ENCODE measurements around the gene IQSEC1.
A peak's percentile ranks its signal among the peaks of the same experiment; 100 is the strongest.

The IQSEC1 gene

DNA sequence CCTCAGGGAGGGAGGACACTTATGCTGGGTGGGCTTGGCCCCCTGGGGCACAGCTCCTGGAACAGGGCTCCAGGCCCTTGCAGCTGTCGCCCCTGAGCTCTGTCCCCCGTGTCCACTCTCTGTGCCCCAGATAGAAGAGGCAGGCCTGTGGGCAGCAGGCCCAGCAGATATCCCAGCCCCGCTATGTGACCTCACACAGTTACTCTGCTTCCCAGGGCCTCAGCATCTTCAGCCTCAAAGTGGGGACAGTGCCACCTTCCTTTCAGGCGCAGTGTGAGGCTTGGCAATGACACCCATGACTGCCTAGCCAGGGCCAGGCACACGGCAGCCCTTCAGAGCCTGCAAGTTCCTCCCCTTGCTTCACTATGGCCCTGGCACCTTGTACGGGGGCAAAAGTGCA lies 98.4 kb downstream of the IQSEC1 start:
- Histone ChIP-seq H3K9ac (ENCODE audit: low read depth, low read length, poor library complexity) (no peak overlapping the region), H2BK12ac (ENCODE audit: low read length) (no peak overlapping the region), H3K4me2 (ENCODE audit: insufficient read depth, low read length, poor library complexity, severe bottlenecking) (no peak overlapping the region), H3K36me3 (replicated peaks in 1 of 2; ENCODE audit: control insufficient read depth in 2 of 2, insufficient read depth in 2 of 2, low read length in 2 of 2) (no peaks in the 10 kb centered on the region), H3K4me1 (ENCODE audit: control insufficient read depth in 2 of 2, insufficient read depth in 1 of 2, low read depth in 1 of 2, low read length in 2 of 2) (peaks cover 3 to 4% of the 10 kb centered on the region in 2 donors), H2BK120ac (ENCODE audit: low read depth, low read length) (no peak overlapping the region), H4K91ac (ENCODE audit: low read depth, low read length, poor library complexity) (no peak overlapping the region), H3K4ac (ENCODE audit: low read length) (no peak overlapping the region), H3K4me3 (ENCODE audit: low read length in 2 of 2) (no peak overlapping the region), H3K27me3 (ENCODE audit: control insufficient read depth in 3 of 3, insufficient read depth in 3 of 3, low read depth in 1 of 3, low read length in 3 of 3) (no peaks in the 10 kb centered on the region), H3K9me3 (replicated peaks in 1 of 2; ENCODE audit: control insufficient read depth in 2 of 2, insufficient read depth in 1 of 2, low read depth in 1 of 2, low read length in 2 of 2) (no peaks in the 10 kb centered on the region), H3K14ac (ENCODE audit: low read length) (no peak overlapping the region), H2BK15ac (ENCODE audit: low read length) (no peak overlapping the region), H3K18ac (ENCODE audit: low read length) (no peak overlapping the region), H4K8ac (ENCODE audit: low read depth, low read length) (no peak overlapping the region), H3K27ac (replicated peaks; ENCODE audit: low read length) (no peak overlapping the region), H2AK5ac (ENCODE audit: low read depth, low read length) (no peak overlapping the region), H3K23ac (ENCODE audit: low read depth, low read length, poor library complexity) (no peak overlapping the region), H3K79me1 (ENCODE audit: low read depth, low read length) (no peaks in the 10 kb centered on the region), H2BK5ac (ENCODE audit: low read length) (no peak overlapping the region), H2AFZ (ENCODE audit: low read length) (no peak overlapping the region)
- DNase-seq (ENCODE audit: low spot score), result no peak
- WGBS, 2 donors (ENCODE audit: extremely low coverage in 2 of 2, insufficient read length in 2 of 2, insufficient replicate concordance in 1 of 2), result no CpG with 5 or more reads among the region's 6 CpGs

DNA sequence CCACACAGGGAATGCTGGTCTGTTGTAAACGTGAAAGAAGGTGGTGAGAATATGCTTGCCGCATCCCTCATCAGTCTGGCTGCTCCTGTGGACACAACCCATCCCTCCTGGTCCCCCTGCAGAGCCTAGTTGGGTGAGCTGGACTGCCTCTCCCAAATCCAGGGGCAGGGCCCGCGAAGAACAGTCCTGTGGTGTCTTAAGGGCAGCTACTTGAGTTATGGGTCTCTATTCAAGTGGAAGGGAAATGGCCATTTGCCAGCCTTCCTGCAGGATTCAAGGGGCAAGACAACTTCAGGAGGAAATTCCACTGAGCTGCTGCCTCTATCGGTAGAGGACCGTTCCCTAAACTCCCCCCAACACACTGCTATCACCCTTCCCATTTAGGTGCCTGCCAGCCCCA lies 98.9 kb downstream of the IQSEC1 start:
- Histone ChIP-seq H3K4ac (ENCODE audit: low read length) (no peak overlapping the region), H3K14ac (ENCODE audit: low read length) (no peak overlapping the region), H3K79me1 (ENCODE audit: low read depth, low read length) (no peaks in the 10 kb centered on the region), H3K36me3 (replicated peaks in 1 of 2; ENCODE audit: control insufficient read depth in 2 of 2, insufficient read depth in 2 of 2, low read length in 2 of 2) (no peaks in the 10 kb centered on the region), H2AK5ac (ENCODE audit: low read depth, low read length) (no peak overlapping the region), H4K91ac (ENCODE audit: low read depth, low read length, poor library complexity) (no peak overlapping the region), H3K23ac (ENCODE audit: low read depth, low read length, poor library complexity) (no peak overlapping the region), H2BK5ac (ENCODE audit: low read length) (no peak overlapping the region), H3K9ac (ENCODE audit: low read depth, low read length, poor library complexity) (peak overlapping the region; percentile 52), H3K27ac (replicated peaks; ENCODE audit: low read length) (no peak overlapping the region), H3K18ac (ENCODE audit: low read length) (no peak overlapping the region), H3K4me1 (ENCODE audit: control insufficient read depth in 2 of 2, insufficient read depth in 1 of 2, low read depth in 1 of 2, low read length in 2 of 2) (peaks cover 8% of the 10 kb centered on the region in 2 donors), H3K27me3 (ENCODE audit: control insufficient read depth in 3 of 3, insufficient read depth in 3 of 3, low read depth in 1 of 3, low read length in 3 of 3) (no peaks in the 10 kb centered on the region), H2BK15ac (ENCODE audit: low read length) (no peak overlapping the region), H3K4me3 (ENCODE audit: low read length in 2 of 2) (no peak overlapping the region), H2BK120ac (ENCODE audit: low read depth, low read length) (no peak overlapping the region), H3K4me2 (ENCODE audit: insufficient read depth, low read length, poor library complexity, severe bottlenecking) (no peak overlapping the region), H2AFZ (ENCODE audit: low read length) (no peak overlapping the region), H4K8ac (ENCODE audit: low read depth, low read length) (no peak overlapping the region), H3K9me3 (replicated peaks in 1 of 2; ENCODE audit: control insufficient read depth in 2 of 2, insufficient read depth in 1 of 2, low read depth in 1 of 2, low read length in 2 of 2) (no peaks in the 10 kb centered on the region), H2BK12ac (ENCODE audit: low read length) (no peak overlapping the region)
- no peak for DNase-seq (ENCODE audit: low spot score)
- no CpG with 5 or more reads among the region's 6 CpGs for WGBS, 2 donors (ENCODE audit: extremely low coverage in 2 of 2, insufficient read length in 2 of 2, insufficient replicate concordance in 1 of 2)

DNA sequence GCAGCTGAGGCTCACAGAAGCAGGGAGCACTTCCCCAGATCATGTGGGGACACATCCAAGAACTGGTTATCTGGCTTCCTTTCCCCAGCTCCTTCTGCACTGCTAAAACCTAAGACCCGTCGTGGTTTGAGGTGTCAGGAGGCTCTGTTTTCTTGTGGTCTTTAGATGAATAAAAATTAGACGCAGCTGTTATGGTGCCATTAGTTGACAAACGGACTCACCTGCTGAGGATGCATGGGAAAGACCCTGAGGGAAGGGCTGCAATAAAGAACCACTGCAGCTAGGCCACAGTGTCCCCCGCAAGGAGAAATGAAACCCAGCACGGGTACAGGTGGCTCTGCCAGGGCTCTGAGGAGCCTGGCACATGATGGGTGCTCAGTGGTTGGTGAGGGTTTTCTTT lies 99.4 kb downstream of the IQSEC1 start:
- WGBS, 2 donors (ENCODE audit: extremely low coverage in 2 of 2, insufficient read length in 2 of 2, insufficient replicate concordance in 1 of 2), result no CpG with 5 or more reads among the region's 6 CpGs

DNA sequence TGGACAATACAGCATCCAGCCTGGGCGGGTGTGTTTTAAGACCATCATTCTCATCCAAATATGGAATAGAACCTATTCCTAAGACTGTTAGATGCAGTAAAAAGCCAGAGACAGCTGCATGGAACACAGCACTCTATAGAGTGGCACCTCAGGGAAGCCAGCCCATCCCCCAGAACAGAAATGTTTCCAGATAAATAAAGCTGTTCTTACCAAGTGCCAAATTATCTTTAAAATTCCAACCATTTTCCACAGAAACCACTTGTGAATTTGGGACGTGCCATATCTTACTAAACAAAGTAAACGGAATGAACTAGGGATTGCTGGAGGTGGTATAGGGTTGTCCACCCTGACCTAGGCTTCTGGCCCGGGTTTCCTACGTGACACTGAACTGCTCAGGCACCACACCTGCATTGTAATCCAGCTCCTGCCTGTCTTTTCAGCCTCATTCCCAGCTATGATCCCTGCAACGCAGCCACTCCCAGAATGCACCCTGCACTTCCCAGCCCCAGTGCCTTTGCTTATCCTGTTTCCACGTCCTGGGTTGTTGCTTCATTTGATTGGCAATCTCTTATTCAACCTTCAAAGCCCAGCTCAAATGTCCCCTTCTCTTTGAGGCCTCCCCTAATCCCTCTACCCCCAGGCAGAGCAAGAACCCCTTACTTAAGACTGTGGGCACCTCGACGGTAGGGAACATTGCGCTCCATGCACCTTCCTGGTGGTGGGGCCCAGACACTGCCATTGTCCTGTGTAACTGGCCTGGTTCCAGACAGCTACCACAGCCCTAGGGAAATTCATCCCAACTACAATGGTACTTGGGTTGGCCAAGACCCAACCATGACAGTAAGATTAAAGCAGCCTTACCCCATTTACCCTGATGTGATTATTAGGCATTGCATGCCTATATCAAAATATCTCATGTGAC lies 100.2 kb downstream of the IQSEC1 start:
- Histone ChIP-seq H4K91ac (ENCODE audit: low read depth, low read length, poor library complexity) (no peak overlapping the region), H3K18ac (ENCODE audit: low read length) (no peak overlapping the region), H3K27ac (replicated peaks; ENCODE audit: low read length) (no peak overlapping the region), H3K23ac (ENCODE audit: low read depth, low read length, poor library complexity) (no peak overlapping the region), H2BK12ac (ENCODE audit: low read length) (no peak overlapping the region), H3K14ac (ENCODE audit: low read length) (no peak overlapping the region), H2BK5ac (ENCODE audit: low read length) (no peak overlapping the region), H3K79me1 (ENCODE audit: low read depth, low read length) (no peaks in the 10 kb centered on the region), H3K4ac (ENCODE audit: low read length) (no peak overlapping the region), H3K4me2 (ENCODE audit: insufficient read depth, low read length, poor library complexity, severe bottlenecking) (no peak overlapping the region), H3K4me1 (ENCODE audit: control insufficient read depth in 2 of 2, insufficient read depth in 1 of 2, low read depth in 1 of 2, low read length in 2 of 2) (peaks cover 12% of the 10 kb centered on the region in 2 donors), H3K9ac (ENCODE audit: low read depth, low read length, poor library complexity) (no peak overlapping the region), H3K36me3 (replicated peaks in 1 of 2; ENCODE audit: control insufficient read depth in 2 of 2, insufficient read depth in 2 of 2, low read length in 2 of 2) (no peaks in the 10 kb centered on the region), H2AK5ac (ENCODE audit: low read depth, low read length) (no peak overlapping the region), H3K4me3 (ENCODE audit: low read length in 2 of 2) (no peak overlapping the region), H2AFZ (ENCODE audit: low read length) (no peak overlapping the region), H2BK120ac (ENCODE audit: low read depth, low read length) (no peak overlapping the region), H2BK15ac (ENCODE audit: low read length) (no peak overlapping the region), H3K9me3 (replicated peaks in 1 of 2; ENCODE audit: control insufficient read depth in 2 of 2, insufficient read depth in 1 of 2, low read depth in 1 of 2, low read length in 2 of 2) (no peaks in the 10 kb centered on the region), H3K27me3 (ENCODE audit: control insufficient read depth in 3 of 3, insufficient read depth in 3 of 3, low read depth in 1 of 3, low read length in 3 of 3) (no peaks in the 10 kb centered on the region), H4K8ac (ENCODE audit: low read depth, low read length) (no peak overlapping the region)
- DNase-seq (ENCODE audit: low spot score), result no peak
- WGBS, 2 donors (ENCODE audit: extremely low coverage in 2 of 2, insufficient read length in 2 of 2, insufficient replicate concordance in 1 of 2), result no CpG with 5 or more reads among the region's 10 CpGs

More for the DNA sequence above, 99.4 kb downstream of the IQSEC1 start:
- no peak overlapping the region for H3K4me3 ChIP-seq (ENCODE audit: low read length in 2 of 2)
- no peak overlapping the region for H2BK12ac ChIP-seq (ENCODE audit: low read length)
- H3K4ac ChIP-seq (ENCODE audit: low read length), result no peak overlapping the region
- no peak overlapping the region for H3K9ac ChIP-seq (ENCODE audit: low read depth, low read length, poor library complexity)
- H3K27ac ChIP-seq (replicated peaks; ENCODE audit: low read length), result no peak overlapping the region
- no peak overlapping the region for H3K4me2 ChIP-seq (ENCODE audit: insufficient read depth, low read length, poor library complexity, severe bottlenecking)
- H3K14ac ChIP-seq (ENCODE audit: low read length), result no peak overlapping the region
- no peak overlapping the region for H2BK15ac ChIP-seq (ENCODE audit: low read length)
- H3K18ac ChIP-seq (ENCODE audit: low read length), result no peak overlapping the region
- no peak overlapping the region for H2AFZ ChIP-seq (ENCODE audit: low read length)
- H2BK5ac ChIP-seq (ENCODE audit: low read length), result no peak overlapping the region
- H3K9me3 ChIP-seq (replicated peaks in 1 of 2; ENCODE audit: control insufficient read depth in 2 of 2, insufficient read depth in 1 of 2, low read depth in 1 of 2, low read length in 2 of 2), result no peaks in the 10 kb centered on the region
- H2AK5ac ChIP-seq (ENCODE audit: low read depth, low read length), result no peak overlapping the region
- H3K4me1 ChIP-seq (ENCODE audit: control insufficient read depth in 2 of 2, insufficient read depth in 1 of 2, low read depth in 1 of 2, low read length in 2 of 2), result peaks cover 8 to 10% of the 10 kb centered on the region in 2 donors
- H3K36me3 ChIP-seq (replicated peaks in 1 of 2; ENCODE audit: control insufficient read depth in 2 of 2, insufficient read depth in 2 of 2, low read length in 2 of 2), result no peaks in the 10 kb centered on the region
- DNase-seq (ENCODE audit: low spot score), result no peak
- H3K27me3 ChIP-seq (ENCODE audit: control insufficient read depth in 3 of 3, insufficient read depth in 3 of 3, low read depth in 1 of 3, low read length in 3 of 3), result no peaks in the 10 kb centered on the region
- H2BK120ac ChIP-seq (ENCODE audit: low read depth, low read length), result no peak overlapping the region
- H4K91ac ChIP-seq (ENCODE audit: low read depth, low read length, poor library complexity), result no peak overlapping the region
- no peak overlapping the region for H4K8ac ChIP-seq (ENCODE audit: low read depth, low read length)
- H3K79me1 ChIP-seq (ENCODE audit: low read depth, low read length), result no peaks in the 10 kb centered on the region
- H3K23ac ChIP-seq (ENCODE audit: low read depth, low read length, poor library complexity), result no peak overlapping the region
